CD1c-positive myeloid dendritic cell (primary cell): Measurements from ENCODE around the gene ADAM15.

Source experiments
- DNase-seq: peaks from one replicate; pipeline ENCODE4 v3.0.0-alpha.2; 2016; ENCODE audit errors: extremely low spot score

Gene ADAM15

GRCh38 chr1:155085504-155086127, 34.5 kb downstream of the ADAM15 start:
- DNase-seq = peak; percentile 75

- peak; percentile 77 for DNase-seq
Observed at GRCh38 chr1:155086128-155086741, 35.1 kb downstream of the ADAM15 start.

- no peak for DNase-seq
Observed at GRCh38 chr1:155086856-155087535, 35.9 kb downstream of the ADAM15 start.

GRCh38 chr1:155091071-155092051, 40.2 kb downstream of the ADAM15 start:
- DNase-seq = peak; percentile 88

- DNase-seq = no peak
Observed at GRCh38 chr1:155092131-155092530, 41.0 kb downstream of the ADAM15 start.

- no peak for DNase-seq
Observed at GRCh38 chr1:155092641-155093040, 41.5 kb downstream of the ADAM15 start.

- DNase-seq = peak; percentile 59
Observed at GRCh38 chr1:155093911-155094621, 43.0 kb downstream of the ADAM15 start.

GRCh38 chr1:155094622-155094948, 43.5 kb downstream of the ADAM15 start:
- no peak for DNase-seq

- no peak for DNase-seq
Observed at GRCh38 chr1:155099331-155099730, 48.2 kb downstream of the ADAM15 start.

GRCh38 chr1:155103325-155103724, 52.2 kb downstream of the ADAM15 start:
- DNase-seq = no peak

- no peak for DNase-seq
Observed at GRCh38 chr1:155104605-155105534, 53.8 kb downstream of the ADAM15 start.

GRCh38 chr1:155105604-155106011, 54.5 kb downstream of the ADAM15 start:
- no peak for DNase-seq

GRCh38 chr1:155106862-155107261, 55.7 kb downstream of the ADAM15 start:
- DNase-seq = no peak

GRCh38 chr1:155107309-155108264, 56.5 kb downstream of the ADAM15 start:
- DNase-seq = no peak

- DNase-seq = no peak
Observed at GRCh38 chr1:155108296-155108695, 57.2 kb downstream of the ADAM15 start.

- DNase-seq = no peak
Observed at GRCh38 chr1:155110381-155110780, 59.3 kb downstream of the ADAM15 start.

- no peak for DNase-seq
Observed at GRCh38 chr1:155110826-155111225, 59.7 kb downstream of the ADAM15 start.
